Measurements from ENCODE around the gene DAPK1.

DNA sequence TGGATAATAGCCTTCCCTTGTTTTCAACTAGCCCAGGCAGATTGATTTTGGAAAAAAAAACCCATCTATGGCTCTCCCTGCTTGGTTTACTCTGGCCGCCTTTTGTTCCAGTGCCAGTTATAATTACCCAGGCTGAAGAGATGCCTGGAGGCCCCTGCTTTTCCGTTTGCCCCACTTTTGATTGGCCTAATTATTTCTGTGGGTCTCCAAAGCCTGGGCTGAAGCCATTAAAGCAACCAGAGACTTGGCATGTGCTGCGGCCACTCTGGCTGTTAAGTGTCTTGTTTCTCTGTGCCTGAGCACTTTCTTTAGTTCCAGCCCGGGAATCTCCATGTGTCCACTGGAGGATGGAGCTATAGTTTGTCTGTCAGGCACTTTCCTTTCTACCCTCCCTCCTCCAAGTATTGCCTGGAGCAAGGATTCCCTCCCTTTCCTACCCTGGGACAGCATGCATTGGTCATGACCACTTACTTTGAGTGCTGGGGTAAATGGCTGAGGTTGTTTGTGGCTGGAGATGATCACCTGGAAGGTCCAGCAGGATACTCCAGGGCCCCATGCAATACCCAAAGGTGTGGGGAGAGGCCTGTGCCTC lies 123.2 kb downstream of the DAPK1 start:
- TF ChIP-seq, protein P1, sequence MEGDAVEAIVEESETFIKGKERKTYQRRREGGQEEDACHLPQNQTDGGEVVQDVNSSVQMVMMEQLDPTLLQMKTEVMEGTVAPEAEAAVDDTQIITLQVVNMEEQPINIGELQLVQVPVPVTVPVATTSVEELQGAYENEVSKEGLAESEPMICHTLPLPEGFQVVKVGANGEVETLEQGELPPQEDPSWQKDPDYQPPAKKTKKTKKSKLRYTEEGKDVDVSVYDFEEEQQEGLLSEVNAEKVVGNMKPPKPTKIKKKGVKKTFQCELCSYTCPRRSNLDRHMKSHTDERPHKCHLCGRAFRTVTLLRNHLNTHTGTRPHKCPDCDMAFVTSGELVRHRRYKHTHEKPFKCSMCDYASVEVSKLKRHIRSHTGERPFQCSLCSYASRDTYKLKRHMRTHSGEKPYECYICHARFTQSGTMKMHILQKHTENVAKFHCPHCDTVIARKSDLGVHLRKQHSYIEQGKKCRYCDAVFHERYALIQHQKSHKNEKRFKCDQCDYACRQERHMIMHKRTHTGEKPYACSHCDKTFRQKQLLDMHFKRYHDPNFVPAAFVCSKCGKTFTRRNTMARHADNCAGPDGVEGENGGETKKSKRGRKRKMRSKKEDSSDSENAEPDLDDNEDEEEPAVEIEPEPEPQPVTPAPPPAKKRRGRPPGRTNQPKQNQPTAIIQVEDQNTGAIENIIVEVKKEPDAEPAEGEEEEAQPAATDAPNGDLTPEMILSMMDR (IDR thresholded peaks at IDR 0.05), result no peak
- TF ChIP-seq ZFX (IDR thresholded peaks at IDR 0.05; ENCODE audit: borderline replicate concordance), result no peak

Measured in 22Rv1 (cell line).